Measurements from ENCODE around the gene TMCO6. TPM values are rescaled to one million over a fixed set of nuclear protein-coding genes. Genes with fewer than 3 reads are reported as not detected.

Gene TMCO6
- total and polyA plus RNA-seq, 4 donors: 12.6 to 55.9 (median 18.7) TPM

DNA sequence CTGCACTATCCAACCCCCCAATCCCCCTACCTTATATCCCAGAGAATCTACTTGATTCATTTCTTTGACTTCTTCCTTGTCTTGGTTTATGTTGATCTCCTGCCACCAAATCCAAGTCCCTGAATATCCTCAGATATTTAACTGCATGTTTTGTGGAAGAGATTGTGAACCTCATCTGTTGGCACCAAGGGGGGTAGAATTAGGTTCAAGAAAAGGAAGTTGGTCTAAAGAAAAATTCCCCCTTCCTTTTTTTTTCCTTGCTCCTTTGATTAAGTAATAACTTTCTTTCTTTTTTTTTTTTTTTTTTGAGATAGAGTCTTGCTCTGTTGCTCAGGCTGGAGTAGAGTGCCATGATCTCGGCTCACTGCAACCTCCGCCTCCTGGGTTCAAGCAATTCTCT lies 5.8 kb upstream of the TMCO6 start:
- Histone ChIP-seq H3K9ac (ENCODE audit: low read depth in 1 of 2, low read length in 2 of 2) (peak overlapping the region in 1 of 2 donors; percentile 83), H3K36me3 (ENCODE audit: control insufficient read depth in 4 of 4, insufficient read depth in 3 of 4, low read depth in 1 of 4, low read length in 3 of 4) (no peaks in the 10 kb centered on the region), H3K4me1 (ENCODE audit: control insufficient read depth in 4 of 4, insufficient read depth in 4 of 4, low read length in 3 of 4) (peaks cover 0 to 23% (median 13%) of the 10 kb centered on the region in 4 donors), H3K9me3 (ENCODE audit: control insufficient read depth in 4 of 4, low read length in 3 of 4) (no peaks in the 10 kb centered on the region), H3K4me3 (ENCODE audit: low read depth in 1 of 3, low read length in 3 of 3) (peak overlapping the region; percentile 66 to 85 (median 71)), H3K27ac (ENCODE audit: low read depth in 1 of 2, low read length in 2 of 2) (peak overlapping the region; percentile 82 to 90), H3K27me3 (ENCODE audit: control insufficient read depth in 4 of 4, insufficient read depth in 4 of 4, low read length in 3 of 4) (no peaks in the 10 kb centered on the region)
- TF ChIP-seq GABPA (IDR thresholded peaks at IDR 0.05 in 1 of 2, conservative IDR thresholded peaks at IDR 0.05 in 1 of 2) (no peak), FOXA1 (IDR thresholded peaks at IDR 0.05) (no peak), FOXA2 (IDR thresholded peaks at IDR 0.05) (no peak), TAF1 (conservative IDR thresholded peaks at IDR 0.05) (no peak), JUND (IDR thresholded peaks at IDR 0.05) (no peak), EGR1 (IDR thresholded peaks at IDR 0.05; ENCODE audit: low read depth in 2 of 2) (no peak), RAD21 (IDR thresholded peaks at IDR 0.05) (no peak), HNF4A (conservative IDR thresholded peaks at IDR 0.05) (no peak), HNF4G (IDR thresholded peaks at IDR 0.05) (no peak), RXRA (IDR thresholded peaks at IDR 0.05) (no peak), NR2F2 (IDR thresholded peaks at IDR 0.05) (no peak), YY1 (IDR thresholded peaks at IDR 0.05) (no peak), SP1 (IDR thresholded peaks at IDR 0.05) (no peak)
- TF ChIP-seq, protein P1, sequence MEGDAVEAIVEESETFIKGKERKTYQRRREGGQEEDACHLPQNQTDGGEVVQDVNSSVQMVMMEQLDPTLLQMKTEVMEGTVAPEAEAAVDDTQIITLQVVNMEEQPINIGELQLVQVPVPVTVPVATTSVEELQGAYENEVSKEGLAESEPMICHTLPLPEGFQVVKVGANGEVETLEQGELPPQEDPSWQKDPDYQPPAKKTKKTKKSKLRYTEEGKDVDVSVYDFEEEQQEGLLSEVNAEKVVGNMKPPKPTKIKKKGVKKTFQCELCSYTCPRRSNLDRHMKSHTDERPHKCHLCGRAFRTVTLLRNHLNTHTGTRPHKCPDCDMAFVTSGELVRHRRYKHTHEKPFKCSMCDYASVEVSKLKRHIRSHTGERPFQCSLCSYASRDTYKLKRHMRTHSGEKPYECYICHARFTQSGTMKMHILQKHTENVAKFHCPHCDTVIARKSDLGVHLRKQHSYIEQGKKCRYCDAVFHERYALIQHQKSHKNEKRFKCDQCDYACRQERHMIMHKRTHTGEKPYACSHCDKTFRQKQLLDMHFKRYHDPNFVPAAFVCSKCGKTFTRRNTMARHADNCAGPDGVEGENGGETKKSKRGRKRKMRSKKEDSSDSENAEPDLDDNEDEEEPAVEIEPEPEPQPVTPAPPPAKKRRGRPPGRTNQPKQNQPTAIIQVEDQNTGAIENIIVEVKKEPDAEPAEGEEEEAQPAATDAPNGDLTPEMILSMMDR (IDR thresholded peaks at IDR 0.05; ENCODE audit: low read depth, low read length, missing input control): no peak
- TF ChIP-seq, protein P2, sequence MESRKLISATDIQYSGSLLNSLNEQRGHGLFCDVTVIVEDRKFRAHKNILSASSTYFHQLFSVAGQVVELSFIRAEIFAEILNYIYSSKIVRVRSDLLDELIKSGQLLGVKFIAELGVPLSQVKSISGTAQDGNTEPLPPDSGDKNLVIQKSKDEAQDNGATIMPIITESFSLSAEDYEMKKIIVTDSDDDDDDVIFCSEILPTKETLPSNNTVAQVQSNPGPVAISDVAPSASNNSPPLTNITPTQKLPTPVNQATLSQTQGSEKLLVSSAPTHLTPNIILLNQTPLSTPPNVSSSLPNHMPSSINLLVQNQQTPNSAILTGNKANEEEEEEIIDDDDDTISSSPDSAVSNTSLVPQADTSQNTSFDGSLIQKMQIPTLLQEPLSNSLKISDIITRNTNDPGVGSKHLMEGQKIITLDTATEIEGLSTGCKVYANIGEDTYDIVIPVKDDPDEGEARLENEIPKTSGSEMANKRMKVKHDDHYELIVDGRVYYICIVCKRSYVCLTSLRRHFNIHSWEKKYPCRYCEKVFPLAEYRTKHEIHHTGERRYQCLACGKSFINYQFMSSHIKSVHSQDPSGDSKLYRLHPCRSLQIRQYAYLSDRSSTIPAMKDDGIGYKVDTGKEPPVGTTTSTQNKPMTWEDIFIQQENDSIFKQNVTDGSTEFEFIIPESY (IDR thresholded peaks at IDR 0.05): no peak
- TF ChIP-seq, protein P3, sequence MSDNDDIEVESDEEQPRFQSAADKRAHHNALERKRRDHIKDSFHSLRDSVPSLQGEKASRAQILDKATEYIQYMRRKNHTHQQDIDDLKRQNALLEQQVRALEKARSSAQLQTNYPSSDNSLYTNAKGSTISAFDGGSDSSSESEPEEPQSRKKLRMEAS (IDR thresholded peaks at IDR 0.05): no peak
- TF ChIP-seq, protein P4, sequence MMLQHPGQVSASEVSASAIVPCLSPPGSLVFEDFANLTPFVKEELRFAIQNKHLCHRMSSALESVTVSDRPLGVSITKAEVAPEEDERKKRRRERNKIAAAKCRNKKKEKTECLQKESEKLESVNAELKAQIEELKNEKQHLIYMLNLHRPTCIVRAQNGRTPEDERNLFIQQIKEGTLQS (IDR thresholded peaks at IDR 0.05): no peak
- TF ChIP-seq, protein P5, sequence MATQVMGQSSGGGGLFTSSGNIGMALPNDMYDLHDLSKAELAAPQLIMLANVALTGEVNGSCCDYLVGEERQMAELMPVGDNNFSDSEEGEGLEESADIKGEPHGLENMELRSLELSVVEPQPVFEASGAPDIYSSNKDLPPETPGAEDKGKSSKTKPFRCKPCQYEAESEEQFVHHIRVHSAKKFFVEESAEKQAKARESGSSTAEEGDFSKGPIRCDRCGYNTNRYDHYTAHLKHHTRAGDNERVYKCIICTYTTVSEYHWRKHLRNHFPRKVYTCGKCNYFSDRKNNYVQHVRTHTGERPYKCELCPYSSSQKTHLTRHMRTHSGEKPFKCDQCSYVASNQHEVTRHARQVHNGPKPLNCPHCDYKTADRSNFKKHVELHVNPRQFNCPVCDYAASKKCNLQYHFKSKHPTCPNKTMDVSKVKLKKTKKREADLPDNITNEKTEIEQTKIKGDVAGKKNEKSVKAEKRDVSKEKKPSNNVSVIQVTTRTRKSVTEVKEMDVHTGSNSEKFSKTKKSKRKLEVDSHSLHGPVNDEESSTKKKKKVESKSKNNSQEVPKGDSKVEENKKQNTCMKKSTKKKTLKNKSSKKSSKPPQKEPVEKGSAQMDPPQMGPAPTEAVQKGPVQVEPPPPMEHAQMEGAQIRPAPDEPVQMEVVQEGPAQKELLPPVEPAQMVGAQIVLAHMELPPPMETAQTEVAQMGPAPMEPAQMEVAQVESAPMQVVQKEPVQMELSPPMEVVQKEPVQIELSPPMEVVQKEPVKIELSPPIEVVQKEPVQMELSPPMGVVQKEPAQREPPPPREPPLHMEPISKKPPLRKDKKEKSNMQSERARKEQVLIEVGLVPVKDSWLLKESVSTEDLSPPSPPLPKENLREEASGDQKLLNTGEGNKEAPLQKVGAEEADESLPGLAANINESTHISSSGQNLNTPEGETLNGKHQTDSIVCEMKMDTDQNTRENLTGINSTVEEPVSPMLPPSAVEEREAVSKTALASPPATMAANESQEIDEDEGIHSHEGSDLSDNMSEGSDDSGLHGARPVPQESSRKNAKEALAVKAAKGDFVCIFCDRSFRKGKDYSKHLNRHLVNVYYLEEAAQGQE (IDR thresholded peaks at IDR 0.05): no peak
- no peak for DNase-seq (ENCODE audit: low spot score)
- 70% methylated on average over 2 of the region's 2 CpGs for WGBS

Data from liver (tissue), 9 donors.